B cell (primary cell): ENCODE data around the gene DNASE1. TPM values are rescaled to one million over a fixed set of nuclear protein-coding genes. Genes with fewer than 3 reads are reported as not detected.

Experiments used
- ATAC-seq: fragments of 200-7000 bp; cut with Tn5 transposase; one replicate; pipeline ENCODE4 v1.10.0; 2021; ENCODE audit warnings: low read depth, mild to moderate bottlenecking, moderate number of reproducible peaks, moderate library complexity
- CTCF ChIA-PET: fragments of 350-600 bp; sonication (Branson Sonifier 250); formaldehyde crosslinking; loops from one replicate; lab custom pipeline; 2021; ENCODE audit warnings: antibody characterized with exemption, inconsistent platforms; lab: Charles Lee
- POLR2A ChIA-PET: fragments of 350-600 bp; sonication (Branson Sonifier 250); formaldehyde crosslinking; loops from one replicate; lab custom pipeline; 2021; ENCODE audit warnings: antibody characterized with exemption; lab: Charles Lee
- DNase-seq: peaks from one replicate; pipeline ENCODE4 v3.0.0; 2013
- H2AFZ ChIP-seq: 2 replicates; pipeline ENCODE4 v1.6.1; 2012; ENCODE audit warnings: mild to moderate bottlenecking, low read depth, low read length; ENCODE audit not compliant: insufficient read depth, poor library complexity, severe bottlenecking
- H3K27ac ChIP-seq, 2 donors: 1 replicate in 1 of 2; 2 replicates in 1 of 2; pipeline ENCODE4 v1.5.1; 2012 to 2013; ENCODE audit warnings: low read length in 2 of 2, mild to moderate bottlenecking in 2 of 2, moderate library complexity in 1 of 2
- H3K27me3 ChIP-seq, 4 experiments: fragments of 200-600 bp in 1 of 4; sonication (generic) in 1 of 4; replicated peaks in 1 of 4; 1 replicate in 2 of 4; 2 replicates in 2 of 4; pipeline versions ENCODE4 v1.6.1 to v1.7.0; 2013 to 2016; ENCODE audit warnings: low read length in 3 of 4, mild to moderate bottlenecking in 2 of 4, mixed read lengths in 1 of 4, moderate library complexity in 1 of 4; ENCODE audit not compliant: insufficient read depth in 4 of 4, control insufficient read depth in 3 of 4; ENCODE audit errors: control extremely low read depth in 1 of 4
- H3K36me3 ChIP-seq, 2 experiments: replicated peaks in 1 of 2; 1 replicate in 1 of 2; 2 replicates in 1 of 2; pipeline versions ENCODE4 v1.6.1 to v1.7.1; 2013; ENCODE audit warnings: low read length in 1 of 2; ENCODE audit not compliant: insufficient read depth in 2 of 2, control insufficient read depth in 1 of 2; ENCODE audit errors: control extremely low read depth in 1 of 2, extremely low read depth in 1 of 2
- H3K4me1 ChIP-seq, 2 donors: fragments of 200-600 bp in 1 of 2; sonication (generic) in 1 of 2; 1 replicate in 1 of 2; 2 replicates in 1 of 2; pipeline versions ENCODE4 v1.5.1 to v1.6.1; 2013 to 2017; ENCODE audit warnings: low read length in 2 of 2; ENCODE audit not compliant: control insufficient read depth in 2 of 2, insufficient read depth in 2 of 2
- H3K4me2 ChIP-seq: replicated peaks from 2 replicates; pipeline ENCODE3; 2012; ENCODE audit warnings: mild to moderate bottlenecking, low read depth, low read length; ENCODE audit not compliant: poor library complexity, severe bottlenecking
- H3K4me3 ChIP-seq, 5 experiments: fragments of 200-600 bp in 1 of 5; sonication (generic) in 1 of 5; 1 replicate in 3 of 5; 2 replicates in 2 of 5; pipeline versions ENCODE4 v1.5.1 to v1.7.0; 2011 to 2016; ENCODE audit warnings: low read length in 4 of 5, mild to moderate bottlenecking in 4 of 5, low read depth in 2 of 5, control low read depth in 1 of 5, moderate library complexity in 1 of 5; ENCODE audit not compliant: insufficient read depth in 1 of 5; ENCODE audit errors: control extremely low read depth in 1 of 5, extremely low read depth in 1 of 5
- H3K79me2 ChIP-seq: fragments of 200-600 bp; sonication (generic); one replicate; pipeline ENCODE4 v1.6.0; 2016; ENCODE audit warnings: low read length; ENCODE audit not compliant: control insufficient read depth, insufficient read depth
- H3K9ac ChIP-seq: fragments of 200-600 bp; sonication (generic); 2 replicates; pipeline ENCODE4 v1.6.1; 2017; ENCODE audit warnings: mild to moderate bottlenecking, low read length, moderate library complexity
- H3K9me3 ChIP-seq, 3 donors: one replicate each; pipeline versions ENCODE4 v1.6.1 to v1.7.1; 2013; ENCODE audit warnings: low read length in 2 of 3; ENCODE audit not compliant: control insufficient read depth in 2 of 3, insufficient read depth in 1 of 3; ENCODE audit errors: control extremely low read depth in 1 of 3
- H4K20me1 ChIP-seq: 2 replicates; pipeline ENCODE4 v1.6.0; 2012; ENCODE audit warnings: mild to moderate bottlenecking, low read length; ENCODE audit not compliant: insufficient read depth, control insufficient read depth, poor library complexity, severe bottlenecking
- H3K27ac Mint-ChIP-seq: one replicate; pipeline ENCODE4 v1.8.0; 2021; ENCODE audit warnings: mixed read lengths
- H3K27me3 Mint-ChIP-seq: one replicate; pipeline ENCODE4 v1.8.0; 2021; ENCODE audit warnings: mixed read lengths
- H3K4me1 Mint-ChIP-seq: one replicate; pipeline ENCODE4 v1.8.0; 2021; ENCODE audit warnings: mixed read lengths
- H3K4me3 Mint-ChIP-seq: one replicate; pipeline ENCODE4 v1.8.0; 2021; ENCODE audit warnings: mixed read lengths
- H3K9me3 Mint-ChIP-seq: one replicate; pipeline ENCODE4 v1.8.0; 2022; ENCODE audit warnings: mixed read lengths; ENCODE audit not compliant: insufficient read depth
- EZH2 ChIP-seq: IDR thresholded peaks from 2 replicates; pipeline ENCODE4 v1.6.1; 2012; ENCODE audit warnings: borderline replicate concordance, low read depth, mild to moderate bottlenecking, moderate library complexity, low read length; ENCODE audit not compliant: insufficient read depth, poor library complexity, severe bottlenecking
- WGBS: methylation state at CpG from one replicate; pipeline ENCODE4 v1.1.5; 2013; ENCODE audit warnings: missing lambda C conversion rate; ENCODE audit not compliant: insufficient coverage; 5-methylcytosine and 5-hydroxymethylcytosine counted together
- intact Hi-C: fragments of 100-400 bp; cut with micrococcal nuclease; formaldehyde crosslinking; loops from one replicate; pipeline ENCODE4 v1.10.0; 2022
- polyA plus RNA-seq: library from polyadenylated mRNA; depleted of rRNA; stranded (reverse); fragments of >200 nt; gene quantifications from 2 replicates; pipeline ENCODE4 v1.2.3, GENCODE V29; 2012
- total RNA-seq, 2 donors: library from RNA; stranded (reverse); fragments of 120-200 nt in 1 of 2; gene quantifications; 1 replicate in 1 of 2; 2 replicates in 1 of 2; pipeline versions ENCODE4 v1.2.3 to v1.2.4, GENCODE V29; 2013 to 2022
- TF ChIP-seq, protein P1 (sequence below): fragments of 200-600 bp; IDR thresholded peaks from one replicate; pipeline ENCODE4 v1.8.0; 2022; ENCODE audit warnings: antibody characterized with exemption, mild to moderate bottlenecking

Gene DNASE1
- total and polyA plus RNA-seq, 2 donors (not counting 1 experiment from before 2014, with no cell fraction given) = 53.3 to 53.7 TPM

GRCh38 chr16:3687021-3687420 is 32.5 kb downstream of the DNASE1 start:
- peaks cover 14% of the 10 kb centered on the region for H3K79me2 ChIP-seq
- H3K9ac ChIP-seq = no peak overlapping the region
- peaks cover 6% of the 10 kb centered on the region for H3K4me1 Mint-ChIP-seq
- no peaks in the 10 kb centered on the region for H3K9me3 ChIP-seq
- H3K4me2 ChIP-seq = no peak overlapping the region
- ChIA-PET POLR2A (no interaction called here), CTCF (interaction anchor here (1.2 kb wide), 1 partner anchor 9 kb away, joined by 6 read pairs; no protein-coding TSS in a partner anchor)
- 87% methylated on average over 4 of the region's 7 CpGs for WGBS
- TF ChIP-seq, protein P1, sequence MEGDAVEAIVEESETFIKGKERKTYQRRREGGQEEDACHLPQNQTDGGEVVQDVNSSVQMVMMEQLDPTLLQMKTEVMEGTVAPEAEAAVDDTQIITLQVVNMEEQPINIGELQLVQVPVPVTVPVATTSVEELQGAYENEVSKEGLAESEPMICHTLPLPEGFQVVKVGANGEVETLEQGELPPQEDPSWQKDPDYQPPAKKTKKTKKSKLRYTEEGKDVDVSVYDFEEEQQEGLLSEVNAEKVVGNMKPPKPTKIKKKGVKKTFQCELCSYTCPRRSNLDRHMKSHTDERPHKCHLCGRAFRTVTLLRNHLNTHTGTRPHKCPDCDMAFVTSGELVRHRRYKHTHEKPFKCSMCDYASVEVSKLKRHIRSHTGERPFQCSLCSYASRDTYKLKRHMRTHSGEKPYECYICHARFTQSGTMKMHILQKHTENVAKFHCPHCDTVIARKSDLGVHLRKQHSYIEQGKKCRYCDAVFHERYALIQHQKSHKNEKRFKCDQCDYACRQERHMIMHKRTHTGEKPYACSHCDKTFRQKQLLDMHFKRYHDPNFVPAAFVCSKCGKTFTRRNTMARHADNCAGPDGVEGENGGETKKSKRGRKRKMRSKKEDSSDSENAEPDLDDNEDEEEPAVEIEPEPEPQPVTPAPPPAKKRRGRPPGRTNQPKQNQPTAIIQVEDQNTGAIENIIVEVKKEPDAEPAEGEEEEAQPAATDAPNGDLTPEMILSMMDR = no peak
- no peak for TF ChIP-seq EZH2
- peaks cover 3 to 9% of the 10 kb centered on the region in 2 donors for H3K4me1 ChIP-seq
- ATAC-seq (no peak), DNase-seq (no peak)
- H3K27ac Mint-ChIP-seq = no peak overlapping the region
- peaks cover 0 to 40% of the 10 kb centered on the region in 2 experiments for H3K36me3 ChIP-seq
- H3K4me3 ChIP-seq = no peak overlapping the region
- no peak overlapping the region for H2AFZ ChIP-seq
- no peak overlapping the region for H3K4me3 Mint-ChIP-seq
- H3K27ac ChIP-seq = no peak overlapping the region
- H3K9me3 Mint-ChIP-seq = no peaks in the 10 kb centered on the region
- H3K27me3 Mint-ChIP-seq = no peaks in the 10 kb centered on the region
- intact Hi-C loops = no loop called here
- no peaks in the 10 kb centered on the region for H4K20me1 ChIP-seq
- H3K27me3 ChIP-seq = no peaks in the 10 kb centered on the region

GRCh38 chr16:3687792-3688191 is 33.3 kb downstream of the DNASE1 start:
- H4K20me1 ChIP-seq = no peaks in the 10 kb centered on the region
- intact Hi-C loops = no loop called here
- POLR2A ChIA-PET = no interaction called here
- 96% methylated on average over 5 of the region's 9 CpGs for WGBS
- no peaks in the 10 kb centered on the region for H3K27me3 ChIP-seq
- no peak overlapping the region for H3K9ac ChIP-seq
- Mint-ChIP-seq H3K27me3 (no peaks in the 10 kb centered on the region), H3K9me3 (no peaks in the 10 kb centered on the region), H3K27ac (no peak overlapping the region), H3K4me1 (peaks cover 6% of the 10 kb centered on the region), H3K4me3 (no peak overlapping the region)
- no peaks in the 10 kb centered on the region for H3K9me3 ChIP-seq
- no peak overlapping the region for H3K27ac ChIP-seq
- CTCF ChIA-PET = interaction anchor here (0.7 to 1.4 kb wide), 4 partner anchors 8 to 566 kb away, joined by 3 to 6 read pairs (median 3); no protein-coding TSS in a partner anchor
- H2AFZ ChIP-seq = no peak overlapping the region
- peaks cover 0 to 38% of the 10 kb centered on the region in 2 experiments for H3K36me3 ChIP-seq
- peaks cover 3 to 9% of the 10 kb centered on the region in 2 donors for H3K4me1 ChIP-seq
- ATAC-seq (no peak), DNase-seq (no peak)
- no peak overlapping the region for H3K4me3 ChIP-seq
- TF ChIP-seq, protein P1 = no peak
- no peak for TF ChIP-seq EZH2
- H3K79me2 ChIP-seq = peaks cover 14% of the 10 kb centered on the region
- no peak overlapping the region for H3K4me2 ChIP-seq
